PFSK-1 (cell line): Measurements from ENCODE around the gene TTLL10.

Experiments used
- POLR2AphosphoS5 ChIP-seq: IDR thresholded peaks from 2 replicates; pipeline ENCODE4 v1.6.1; 2012; ENCODE audit warnings: low read depth, mild to moderate bottlenecking, control low read depth, low read length, moderate library complexity
- TAF1 ChIP-seq: IDR thresholded peaks from 2 replicates; pipeline ENCODE4 v1.6.1; 2012; ENCODE audit warnings: low read length, control low read depth, borderline replicate concordance; ENCODE audit not compliant: insufficient read depth
- TF ChIP-seq, protein P1 (sequence below), 2 experiments: IDR thresholded peaks; 2 replicates each; pipeline versions ENCODE4 v1.6.1 to v1.8.0; 2011 to 2012; ENCODE audit warnings: low read depth in 2 of 2, low read length in 2 of 2, control low read depth in 1 of 2, inconsistent platforms in 1 of 2, mild to moderate bottlenecking in 1 of 2, moderate library complexity in 1 of 2; ENCODE audit not compliant: insufficient read depth in 1 of 2

- no peak for TF ChIP-seq POLR2AphosphoS5
- TF ChIP-seq, protein P1, sequence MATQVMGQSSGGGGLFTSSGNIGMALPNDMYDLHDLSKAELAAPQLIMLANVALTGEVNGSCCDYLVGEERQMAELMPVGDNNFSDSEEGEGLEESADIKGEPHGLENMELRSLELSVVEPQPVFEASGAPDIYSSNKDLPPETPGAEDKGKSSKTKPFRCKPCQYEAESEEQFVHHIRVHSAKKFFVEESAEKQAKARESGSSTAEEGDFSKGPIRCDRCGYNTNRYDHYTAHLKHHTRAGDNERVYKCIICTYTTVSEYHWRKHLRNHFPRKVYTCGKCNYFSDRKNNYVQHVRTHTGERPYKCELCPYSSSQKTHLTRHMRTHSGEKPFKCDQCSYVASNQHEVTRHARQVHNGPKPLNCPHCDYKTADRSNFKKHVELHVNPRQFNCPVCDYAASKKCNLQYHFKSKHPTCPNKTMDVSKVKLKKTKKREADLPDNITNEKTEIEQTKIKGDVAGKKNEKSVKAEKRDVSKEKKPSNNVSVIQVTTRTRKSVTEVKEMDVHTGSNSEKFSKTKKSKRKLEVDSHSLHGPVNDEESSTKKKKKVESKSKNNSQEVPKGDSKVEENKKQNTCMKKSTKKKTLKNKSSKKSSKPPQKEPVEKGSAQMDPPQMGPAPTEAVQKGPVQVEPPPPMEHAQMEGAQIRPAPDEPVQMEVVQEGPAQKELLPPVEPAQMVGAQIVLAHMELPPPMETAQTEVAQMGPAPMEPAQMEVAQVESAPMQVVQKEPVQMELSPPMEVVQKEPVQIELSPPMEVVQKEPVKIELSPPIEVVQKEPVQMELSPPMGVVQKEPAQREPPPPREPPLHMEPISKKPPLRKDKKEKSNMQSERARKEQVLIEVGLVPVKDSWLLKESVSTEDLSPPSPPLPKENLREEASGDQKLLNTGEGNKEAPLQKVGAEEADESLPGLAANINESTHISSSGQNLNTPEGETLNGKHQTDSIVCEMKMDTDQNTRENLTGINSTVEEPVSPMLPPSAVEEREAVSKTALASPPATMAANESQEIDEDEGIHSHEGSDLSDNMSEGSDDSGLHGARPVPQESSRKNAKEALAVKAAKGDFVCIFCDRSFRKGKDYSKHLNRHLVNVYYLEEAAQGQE (IDR thresholded peaks at IDR 0.05; ENCODE audit: insufficient read depth in 1 of 2, low read depth in 2 of 2, low read length in 2 of 2), result no peak
- TF ChIP-seq TAF1, result no peak
Measured at GRCh38 chr1:1178794-1179331, 5.2 kb downstream of the TTLL10 start.
